Testis (tissue), 3 donors: ENCODE measurements around the gene GLI2. TPM values are rescaled to one million over a fixed set of nuclear protein-coding genes. Genes with fewer than 3 reads are reported as not detected.

Source experiments
- DNase-seq: peaks from one replicate; pipeline ENCODE4 v3.0.0-alpha.2; 2019
- H3K27ac ChIP-seq, 2 donors: fragments of 200-600 bp; sonication (generic); one replicate each; pipeline ENCODE4 v1.5.1; 2019
- H3K27me3 ChIP-seq: fragments of 200-600 bp; sonication (generic); one replicate; pipeline ENCODE4 v1.5.1; 2019
- H3K36me3 ChIP-seq: fragments of 200-600 bp; sonication (generic); one replicate; pipeline ENCODE4 v1.5.1; 2017; ENCODE audit warnings: low read depth; ENCODE audit errors: missing control alignments
- H3K4me1 ChIP-seq: fragments of 200-600 bp; sonication (generic); one replicate; pipeline ENCODE4 v1.5.1; 2019
- H3K4me3 ChIP-seq, 2 donors: fragments of 200-600 bp; sonication (generic); one replicate each; pipeline ENCODE4 v1.5.1; 2017 to 2019
- H3K9me3 ChIP-seq: fragments of 200-600 bp; sonication (generic); one replicate; pipeline ENCODE4 v1.5.1; 2017
- POLR2A ChIP-seq: fragments of 450-650 bp; IDR thresholded peaks from one replicate; pipeline ENCODE4 v1.6.1; 2017; ENCODE audit warnings: antibody characterized with exemption, mild to moderate bottlenecking, moderate library complexity
- WGBS, 2 donors: methylation state at CpG; one replicate each; pipeline ENCODE4 v1.1.5; 2018; 5-methylcytosine and 5-hydroxymethylcytosine counted together
- intact Hi-C: fragments of 100-400 bp; cut with DNase I; formaldehyde crosslinking; loops from one replicate; pipeline ENCODE4 v1.15.1; 2023; ENCODE audit warnings: low total_unique reads
- polyA plus RNA-seq: library from polyadenylated mRNA; stranded (reverse); fragments of 350-450 nt; fragmentation: Illumina TruSeq; extraction: RNeasy Lipid Tissue Mini Kit (QIAGEN cat#74804); gene quantifications from one replicate; pipeline ENCODE4 v1.2.3, GENCODE V29; 2014; ENCODE audit warnings: low read depth, low replicate concordance; ENCODE audit not compliant: insufficient read depth
- total RNA-seq, 2 donors: library from RNA; depleted of rRNA; stranded (reverse); fragments of >200 nt; gene quantifications; one replicate each; pipeline ENCODE4 v1.2.3, GENCODE V29; 2016
- TF ChIP-seq, protein P1 (sequence below), 3 experiments: fragments of 450-650 bp in 2 of 3; fragments of 200-600 bp in 1 of 3; sonication (generic) in 1 of 3; IDR thresholded peaks; one replicate each; pipeline ENCODE4 v1.5.1; 2016 to 2019; ENCODE audit warnings: antibody characterized with exemption in 3 of 3, mild to moderate bottlenecking in 2 of 3, moderate library complexity in 1 of 3

GLI2 gene
- total and polyA plus RNA-seq, 3 donors from 2014 or later: 5.1 to 21.4 (median 16.5) TPM

- Histone ChIP-seq H3K4me1 (peaks cover 30% of the 10 kb centered on the region), H3K27ac (peak overlapping the region in 1 of 2 donors; percentile 43), H3K27me3 (no peaks in the 10 kb centered on the region), H3K36me3 (no peaks in the 10 kb centered on the region), H3K9me3 (no peaks in the 10 kb centered on the region), H3K4me3 (no peak overlapping the region)
- peak; percentile 11 for DNase-seq
- intact Hi-C loops: no loop called here
- WGBS, 2 donors: 58 to 60% methylated on average over 10 of the region's 10 CpGs
- no peak for TF ChIP-seq POLR2A
- TF ChIP-seq, protein P1, sequence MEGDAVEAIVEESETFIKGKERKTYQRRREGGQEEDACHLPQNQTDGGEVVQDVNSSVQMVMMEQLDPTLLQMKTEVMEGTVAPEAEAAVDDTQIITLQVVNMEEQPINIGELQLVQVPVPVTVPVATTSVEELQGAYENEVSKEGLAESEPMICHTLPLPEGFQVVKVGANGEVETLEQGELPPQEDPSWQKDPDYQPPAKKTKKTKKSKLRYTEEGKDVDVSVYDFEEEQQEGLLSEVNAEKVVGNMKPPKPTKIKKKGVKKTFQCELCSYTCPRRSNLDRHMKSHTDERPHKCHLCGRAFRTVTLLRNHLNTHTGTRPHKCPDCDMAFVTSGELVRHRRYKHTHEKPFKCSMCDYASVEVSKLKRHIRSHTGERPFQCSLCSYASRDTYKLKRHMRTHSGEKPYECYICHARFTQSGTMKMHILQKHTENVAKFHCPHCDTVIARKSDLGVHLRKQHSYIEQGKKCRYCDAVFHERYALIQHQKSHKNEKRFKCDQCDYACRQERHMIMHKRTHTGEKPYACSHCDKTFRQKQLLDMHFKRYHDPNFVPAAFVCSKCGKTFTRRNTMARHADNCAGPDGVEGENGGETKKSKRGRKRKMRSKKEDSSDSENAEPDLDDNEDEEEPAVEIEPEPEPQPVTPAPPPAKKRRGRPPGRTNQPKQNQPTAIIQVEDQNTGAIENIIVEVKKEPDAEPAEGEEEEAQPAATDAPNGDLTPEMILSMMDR (IDR thresholded peaks at IDR 0.05): no peak
These were observed 2.3 kb upstream of the GLI2 start for GRCh38 chr2:120733238-120733932.

DNA sequence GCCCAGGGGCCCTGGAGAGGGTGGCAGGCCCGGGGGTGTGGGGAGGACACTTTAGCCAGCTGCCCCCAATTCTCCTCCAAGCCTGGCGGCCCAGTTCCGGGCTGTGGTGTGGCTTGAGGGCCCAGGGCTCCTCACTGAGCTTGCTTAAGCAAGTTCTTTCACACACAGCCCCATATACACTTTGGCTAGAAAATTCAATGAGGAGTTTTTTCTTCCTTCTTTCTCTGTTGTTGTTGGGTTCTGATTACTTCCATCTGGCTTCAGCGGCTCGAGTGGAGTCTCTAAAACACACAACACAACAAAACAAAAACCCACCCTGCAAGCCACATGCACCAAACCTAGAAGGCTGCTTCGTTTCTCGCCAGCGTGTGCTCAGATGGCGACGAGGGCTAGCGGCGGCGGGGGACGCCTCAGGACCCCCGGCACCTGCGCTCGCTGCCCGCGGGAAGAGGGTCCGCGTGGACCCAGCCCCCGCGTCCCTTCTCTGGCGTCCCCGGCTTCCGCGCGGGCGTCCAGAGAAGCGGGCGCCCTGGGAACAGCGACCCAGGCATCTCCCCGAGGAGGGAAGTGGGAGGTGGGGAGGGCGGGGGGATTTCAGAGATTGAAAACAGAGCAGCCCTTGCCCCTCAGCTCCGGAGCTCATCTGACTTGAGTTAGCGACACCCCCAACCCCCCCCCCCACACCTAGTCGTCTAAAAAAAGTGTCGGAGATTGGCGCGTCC is 577 bp upstream of the GLI2 start:
- 7 to 9% methylated on average over 13 to 40 of the region's 40 CpGs for WGBS, 2 donors
- Histone ChIP-seq H3K36me3 (no peaks in the 10 kb centered on the region), H3K9me3 (no peaks in the 10 kb centered on the region), H3K4me3 (peak overlapping the region; percentile 66 to 78), H3K4me1 (peaks cover 32% of the 10 kb centered on the region), H3K27ac (peak overlapping the region; percentile 90), H3K27me3 (no peaks in the 10 kb centered on the region)
- intact Hi-C loops: no loop called here
- TF ChIP-seq, protein P1 (IDR thresholded peaks at IDR 0.05): no peak
- TF ChIP-seq POLR2A: no peak
- peak; percentile 22 for DNase-seq

GRCh38 chr2:120736202-120736623 is 545 bp downstream of the GLI2 start:
- Histone ChIP-seq H3K9me3 (no peaks in the 10 kb centered on the region), H3K4me1 (peaks cover 38% of the 10 kb centered on the region), H3K27ac (peak overlapping the region; percentile 90), H3K36me3 (no peaks in the 10 kb centered on the region), H3K27me3 (no peaks in the 10 kb centered on the region), H3K4me3 (peak overlapping the region; percentile 66 to 78)
- 0% methylated on average over 38 of the region's 38 CpGs; no CpG with 5 or more reads in 1 of the 2 donors for WGBS, 2 donors
- TF ChIP-seq, protein P1 (IDR thresholded peaks at IDR 0.05): no peak
- TF ChIP-seq POLR2A: no peak
- intact Hi-C loops: no loop called here
- peak; percentile 28 for DNase-seq

DNA sequence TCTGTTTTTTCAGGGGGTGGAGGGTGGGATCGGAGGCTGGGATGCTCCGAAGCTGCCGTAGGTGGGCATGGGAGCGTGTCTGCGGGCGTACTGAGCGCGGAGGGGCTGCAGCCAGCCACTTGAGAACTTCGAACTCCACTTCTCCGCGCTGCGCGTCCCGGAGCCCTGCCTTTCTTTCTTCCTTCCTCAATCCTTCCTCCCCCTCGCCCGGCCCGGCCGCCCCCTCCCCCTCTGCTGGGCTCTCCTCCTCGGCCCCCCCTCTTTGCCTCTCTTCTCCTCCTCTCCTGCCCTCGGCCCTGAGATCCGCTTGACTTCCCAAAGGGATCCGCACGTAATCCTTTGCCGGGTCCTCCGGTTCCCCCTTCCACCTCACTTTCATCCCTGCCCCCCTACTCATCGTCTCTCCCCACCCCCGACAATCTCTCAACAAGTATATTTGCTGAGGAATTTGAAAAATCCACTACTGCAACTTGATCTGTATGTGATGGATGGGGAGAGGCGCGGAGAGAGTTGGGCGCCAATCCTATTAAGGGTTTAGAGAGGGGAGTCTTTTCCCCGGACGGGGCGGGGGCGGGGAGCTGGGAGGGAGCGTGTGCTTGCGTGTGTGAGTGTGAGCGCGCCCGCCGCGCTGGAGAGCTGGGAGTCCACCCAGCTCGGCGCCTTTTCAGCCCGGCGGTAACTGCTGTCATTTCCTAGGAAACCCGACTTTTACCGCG is 1.1 kb downstream of the GLI2 start:
- no peak for TF ChIP-seq POLR2A
- TF ChIP-seq, protein P1 (IDR thresholded peaks at IDR 0.05): no peak
- WGBS, 2 donors: 0 to 1% methylated on average over 29 to 48 of the region's 48 CpGs
- no peaks in the 10 kb centered on the region for H3K27me3 ChIP-seq
- intact Hi-C loops: no loop called here
- peak overlapping the region; percentile 90 for H3K27ac ChIP-seq
- H3K9me3 ChIP-seq: no peaks in the 10 kb centered on the region
- no peaks in the 10 kb centered on the region for H3K36me3 ChIP-seq
- H3K4me3 ChIP-seq: peak overlapping the region; percentile 66 to 78
- DNase-seq: peak; percentile 75
- H3K4me1 ChIP-seq: peaks cover 38% of the 10 kb centered on the region
